Posterior vena cava (tissue), 2 donors: ENCODE results near the gene UNCX. TPM values are rescaled to one million over a fixed set of nuclear protein-coding genes. Genes with fewer than 3 reads are reported as not detected.
"Not testable (repeated sequence)": the region's sequence is repeated elsewhere in the genome, so short reads cannot be mapped to it uniquely, and the experiment has no call there.

Experiments
- DNase-seq: peaks from one replicate; pipeline ENCODE4 v3.0.0-alpha.2; 2020; ENCODE audit warnings: low spot score
- intact Hi-C, 2 donors: fragments of 100-400 bp; cut with DNase I; formaldehyde crosslinking; loops; one replicate each; pipeline versions ENCODE4 v1.14.1 to v1.14.2; 2022 to 2023
- total RNA-seq, 2 donors: library from RNA; stranded (reverse); fragmentation: NEBNext Ultra II Directional; extraction: Animal tissue kit (Norgen Biotek cat#: 25700); gene quantifications; one replicate each; pipeline ENCODE4 v1.2.1, GENCODE V29; 2021
- donor health status: DM: yes; HTN: yes; CAD: no.
- donor health status: DM: yes; HTN: yes; CAD: no.

Gene UNCX
- total RNA-seq, 2 donors from 2014 or later: not detected

DNA sequence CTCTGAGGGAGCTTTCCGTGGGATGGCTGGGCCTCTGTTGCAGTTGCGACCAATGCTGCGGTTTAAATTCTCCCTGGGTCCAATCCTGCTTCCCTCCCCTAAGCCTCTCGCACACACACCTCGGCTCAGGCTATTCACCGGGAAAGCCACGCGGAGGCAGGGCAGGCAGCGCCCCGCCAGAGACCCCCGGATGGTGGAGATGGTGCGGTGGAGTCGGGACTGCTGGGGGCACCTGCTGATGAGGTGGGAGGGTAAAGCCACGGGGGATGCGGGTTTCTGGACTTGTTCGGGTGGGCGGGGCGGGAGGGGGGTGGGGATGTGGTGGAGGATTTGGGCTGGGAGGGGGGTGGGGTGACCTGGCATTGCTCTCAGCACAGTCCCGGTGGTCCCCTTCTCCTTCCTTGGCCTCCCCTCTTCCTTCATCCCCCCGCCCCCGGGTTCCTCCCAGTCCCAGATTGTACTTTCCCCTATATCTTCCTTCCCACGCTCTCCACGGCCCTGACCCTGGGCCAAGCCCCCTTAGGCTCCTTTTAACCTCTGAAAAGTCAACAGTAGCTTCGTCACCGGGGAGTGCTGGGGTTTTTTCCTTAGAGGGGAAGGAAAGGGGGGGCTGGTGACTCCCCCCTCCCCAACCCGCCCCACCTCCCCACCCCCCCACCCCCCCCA, 16.4 kb downstream of the UNCX start:
- DNase-seq: no peak
- intact Hi-C loops: loop anchor here in 1 of 2 donors (10.0 kb wide), 1 partner anchor 146 kb away; no protein-coding TSS in a partner anchor

- intact Hi-C loops: loop anchor here in 1 of 2 donors (10.0 kb wide), 1 partner anchor 145 kb away; no protein-coding TSS in a partner anchor
Observed at GRCh38 chr7:1249731-1250130, 17.1 kb downstream of the UNCX start.

GRCh38 chr7:1250901-1251300, 18.2 kb downstream of the UNCX start:
- intact Hi-C loops: no loop called here
- no peak for DNase-seq

More at GRCh38 chr7:1249731-1250130, 17.1 kb downstream of the UNCX start:
- DNase-seq: no peak

GRCh38 chr7:1251796-1252539, 19.3 kb downstream of the UNCX start:
- intact Hi-C loops: no loop called here
- DNase-seq: no peak

DNA sequence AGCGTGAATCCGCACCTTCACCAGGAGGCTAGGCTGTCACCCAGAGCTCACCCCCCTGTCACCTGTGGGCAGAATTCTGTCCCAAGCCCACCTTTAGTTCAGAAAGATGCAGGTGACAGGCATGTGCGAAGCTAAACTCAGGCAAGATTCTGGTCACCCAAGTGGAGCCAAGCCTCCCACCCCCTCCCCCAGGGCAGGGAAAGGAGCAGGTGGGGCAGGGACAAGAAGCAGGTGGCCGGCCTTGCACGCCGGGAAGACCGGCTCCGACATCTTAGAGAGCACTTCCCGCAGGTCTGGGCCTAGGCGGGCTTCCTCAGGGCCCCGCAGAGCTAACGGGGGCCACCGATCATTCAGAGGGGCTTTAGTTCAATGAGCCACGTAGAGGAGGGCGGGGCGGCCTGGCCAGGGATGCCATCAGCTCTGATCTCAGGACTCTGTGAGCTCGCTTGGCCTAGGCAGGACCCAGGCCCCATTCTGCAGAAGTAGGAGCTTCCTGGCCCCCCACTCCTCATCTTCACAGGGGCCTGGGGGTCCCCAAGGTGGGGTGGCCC, 19.9 kb downstream of the UNCX start:
- intact Hi-C loops: no loop called here
- no peak for DNase-seq

DNA sequence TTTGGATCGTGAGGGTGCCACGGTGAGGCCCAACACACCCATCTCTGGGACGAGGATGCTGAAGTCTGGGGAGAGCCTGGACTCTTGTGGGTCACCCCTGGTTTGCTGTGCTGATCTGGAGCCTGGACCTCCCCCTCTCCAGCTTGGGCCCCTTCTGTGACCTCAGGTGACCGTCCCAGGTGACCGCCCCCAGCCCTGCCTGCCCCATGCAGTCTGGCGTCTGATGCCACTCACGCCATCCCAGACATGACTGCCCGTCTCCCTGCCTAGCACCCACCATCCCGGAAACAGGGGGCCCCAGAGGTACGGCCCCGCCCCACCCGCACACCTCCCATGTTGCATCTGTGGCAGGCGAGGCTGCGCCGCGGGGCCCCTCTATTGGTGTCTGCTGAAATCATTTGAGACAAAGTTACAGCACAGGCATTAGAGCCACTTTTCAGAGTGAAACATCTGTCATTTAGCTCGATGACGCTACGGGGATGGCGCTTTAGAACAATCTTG, 21.1 kb downstream of the UNCX start:
- DNase-seq: no peak
- intact Hi-C loops: no loop called here

DNA sequence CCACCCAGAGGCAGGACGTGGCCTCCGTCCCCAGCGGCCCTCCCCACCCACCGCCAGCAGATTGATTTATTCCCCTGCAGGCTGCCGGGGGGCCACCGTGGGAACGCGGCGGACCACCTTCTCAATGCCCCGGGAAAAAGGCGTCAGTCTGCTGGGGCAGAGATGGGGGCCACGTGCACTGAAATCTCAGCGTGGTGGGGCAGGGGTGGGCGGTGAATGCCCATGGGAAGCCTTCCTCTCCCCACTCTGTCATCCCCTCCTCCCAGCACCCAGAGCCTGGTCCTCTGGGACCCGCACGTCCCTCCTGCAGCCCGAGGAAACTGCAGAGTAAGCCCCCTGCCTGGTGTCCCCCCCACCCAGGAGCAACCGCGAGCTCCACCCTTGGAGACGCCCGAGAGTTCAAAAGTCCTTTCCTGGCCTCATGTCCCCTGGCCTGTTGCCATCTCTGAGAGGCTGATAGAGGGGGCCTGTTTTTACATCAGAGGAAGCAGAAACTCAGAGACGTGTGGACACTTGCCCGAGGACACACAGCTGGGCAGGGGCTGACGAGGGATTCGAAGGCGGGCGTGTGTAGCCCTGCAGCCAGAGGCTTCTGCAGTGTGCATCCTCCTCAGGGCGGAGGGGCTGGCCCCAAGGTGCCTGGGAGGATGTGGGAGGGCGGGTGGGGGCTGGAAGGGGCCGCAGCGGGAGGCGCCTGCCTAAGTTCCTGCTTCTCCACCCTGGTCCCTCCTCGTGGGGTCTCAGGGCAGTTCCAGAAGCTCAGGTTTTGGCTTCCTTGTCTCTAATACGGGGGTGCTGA, 21.8 kb downstream of the UNCX start:
- DNase-seq: no peak
- intact Hi-C loops: no loop called here

DNA sequence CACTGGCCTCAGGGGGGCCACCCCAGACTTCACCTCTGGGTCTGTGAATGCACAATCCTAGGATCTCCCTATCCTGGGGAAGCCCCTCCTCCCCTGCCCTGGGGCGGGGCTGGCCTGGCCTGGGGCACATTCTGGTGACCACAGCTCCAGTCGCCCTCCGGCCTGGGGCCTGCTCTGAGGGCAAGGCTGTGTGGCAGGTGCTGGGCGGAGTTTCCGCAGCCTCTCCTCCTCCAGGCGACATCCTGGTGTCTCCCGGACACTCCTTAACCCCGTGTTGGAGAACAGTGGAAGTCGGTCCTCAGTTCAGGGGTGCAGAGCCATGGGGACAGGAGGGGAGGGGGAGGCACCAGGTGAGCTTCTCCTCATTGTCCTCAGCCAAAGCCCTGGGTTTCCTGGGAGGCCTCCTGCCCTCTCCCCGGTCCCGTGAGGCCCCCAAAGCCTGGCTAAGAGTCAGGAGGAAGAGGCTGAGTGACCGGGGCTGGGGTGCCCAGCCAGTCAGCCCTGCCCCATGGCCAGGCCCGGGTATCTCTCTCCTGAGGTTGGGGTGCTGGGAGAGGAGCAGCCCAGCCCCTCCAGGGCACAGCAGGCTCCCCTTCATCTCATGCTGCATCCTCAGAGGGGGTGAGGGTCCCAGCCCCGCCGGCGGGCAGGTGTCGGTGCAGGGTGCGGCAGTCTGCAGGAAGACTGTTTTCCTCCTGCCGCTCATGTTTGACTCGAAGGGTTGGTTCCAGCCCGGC, 22.6 kb downstream of the UNCX start:
- intact Hi-C loops: no loop called here
- no peak for DNase-seq

DNA sequence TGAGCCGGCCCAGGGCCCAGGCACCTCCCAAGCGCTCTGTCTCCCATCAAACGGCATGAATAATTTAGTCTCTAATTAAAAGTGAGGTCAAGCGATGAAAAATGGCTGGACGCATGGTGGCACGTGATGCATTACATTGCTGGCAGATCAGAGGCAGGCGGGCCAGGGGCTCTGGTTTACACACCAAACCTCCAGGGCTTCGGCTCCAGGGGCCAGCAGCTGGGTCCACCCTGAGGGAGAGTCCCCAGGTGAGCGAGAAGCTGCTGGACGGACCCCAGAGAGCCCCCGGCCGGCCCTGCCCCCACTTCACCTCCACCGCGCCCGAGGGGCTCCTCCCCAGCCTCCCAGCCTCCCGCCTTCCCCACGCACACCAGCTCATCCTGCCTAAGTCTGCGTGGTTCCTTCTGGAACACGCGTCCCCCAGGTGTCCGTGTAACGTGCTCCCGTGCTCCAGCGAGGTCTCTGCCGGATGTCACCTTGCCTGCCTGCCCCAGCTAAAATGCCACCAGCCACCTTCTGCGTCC, 23.2 kb downstream of the UNCX start:
- no peak for DNase-seq
- intact Hi-C loops: no loop called here

GRCh38 chr7:1256621-1257020, 23.9 kb downstream of the UNCX start:
- DNase-seq: peak; percentile 65
- intact Hi-C loops: no loop called here

- DNase-seq: peak; percentile 44
- intact Hi-C loops: no loop called here
Observed at GRCh38 chr7:1257221-1257620, 24.5 kb downstream of the UNCX start.

GRCh38 chr7:1257863-1258262, 25.2 kb downstream of the UNCX start:
- peak; percentile 56 for DNase-seq
- intact Hi-C loops: no loop called here

GRCh38 chr7:1259621-1260243, 27.1 kb downstream of the UNCX start:
- DNase-seq: peak; percentile 70
- intact Hi-C loops: no loop called here

DNA sequence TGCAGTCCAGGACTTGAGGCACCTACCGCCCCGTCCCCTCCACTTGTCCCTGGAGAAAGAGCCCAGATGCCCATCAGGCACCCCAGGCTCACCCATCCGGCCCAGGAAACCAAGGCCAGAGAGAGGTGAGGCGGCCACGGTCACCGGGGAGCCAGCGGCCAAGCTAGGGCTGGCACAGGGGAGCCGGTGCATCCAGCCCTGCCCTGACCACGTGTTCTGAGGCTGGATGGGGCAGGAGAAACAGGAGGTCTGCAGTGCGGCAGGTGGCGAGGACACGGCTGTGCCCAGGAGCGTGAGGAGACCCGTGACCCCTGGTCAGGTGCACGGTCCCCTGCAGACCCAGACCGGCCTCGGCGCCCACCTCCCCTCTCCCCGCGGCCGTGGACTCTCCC, 27.6 kb downstream of the UNCX start:
- DNase-seq: no peak
- intact Hi-C loops: no loop called here

DNA sequence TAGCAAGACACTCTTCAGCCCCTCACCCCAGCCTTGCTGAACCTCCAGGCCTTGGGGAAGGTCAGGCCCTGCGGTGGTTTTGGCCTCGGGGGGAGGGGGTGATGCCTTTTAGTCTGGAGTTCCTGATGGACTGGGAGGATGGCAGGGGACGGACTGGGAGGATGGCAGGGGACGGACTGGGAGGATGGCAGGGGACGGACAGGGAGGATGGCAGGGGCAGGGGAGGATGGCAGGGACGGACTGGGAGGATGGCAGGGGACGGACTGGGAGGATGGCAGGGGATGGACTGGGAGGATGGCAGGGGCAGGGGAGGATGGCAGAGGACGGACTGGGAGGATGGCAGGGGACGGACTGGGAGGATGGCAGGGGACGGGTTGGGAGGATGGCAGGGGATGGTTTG, 28.4 kb downstream of the UNCX start:
- intact Hi-C loops: not testable (repeated sequence)

DNA sequence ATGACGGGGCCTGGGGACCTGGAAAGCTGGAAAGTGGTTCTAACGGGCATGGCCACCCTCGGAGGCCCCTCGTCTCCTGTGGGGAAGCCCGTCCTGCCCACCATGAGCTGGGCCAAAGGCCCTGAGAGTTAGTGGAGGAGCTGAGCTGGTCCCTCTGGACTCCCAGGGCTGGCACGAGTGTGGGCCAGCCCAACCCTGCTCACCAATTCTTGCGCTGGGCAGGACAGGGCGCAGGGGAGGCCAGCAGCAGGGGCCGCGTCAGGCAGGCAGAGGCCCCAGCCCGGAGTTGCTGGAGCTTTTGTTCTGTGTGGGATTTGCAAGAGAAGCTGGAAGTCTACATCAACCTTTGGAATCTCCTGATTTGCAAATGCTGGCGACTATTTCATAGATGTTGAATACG, 29.8 kb downstream of the UNCX start:
- no peak for DNase-seq
- intact Hi-C loops: no loop called here

More for the DNA sequence above, 28.4 kb downstream of the UNCX start:
- not testable (repeated sequence) for DNase-seq

DNA sequence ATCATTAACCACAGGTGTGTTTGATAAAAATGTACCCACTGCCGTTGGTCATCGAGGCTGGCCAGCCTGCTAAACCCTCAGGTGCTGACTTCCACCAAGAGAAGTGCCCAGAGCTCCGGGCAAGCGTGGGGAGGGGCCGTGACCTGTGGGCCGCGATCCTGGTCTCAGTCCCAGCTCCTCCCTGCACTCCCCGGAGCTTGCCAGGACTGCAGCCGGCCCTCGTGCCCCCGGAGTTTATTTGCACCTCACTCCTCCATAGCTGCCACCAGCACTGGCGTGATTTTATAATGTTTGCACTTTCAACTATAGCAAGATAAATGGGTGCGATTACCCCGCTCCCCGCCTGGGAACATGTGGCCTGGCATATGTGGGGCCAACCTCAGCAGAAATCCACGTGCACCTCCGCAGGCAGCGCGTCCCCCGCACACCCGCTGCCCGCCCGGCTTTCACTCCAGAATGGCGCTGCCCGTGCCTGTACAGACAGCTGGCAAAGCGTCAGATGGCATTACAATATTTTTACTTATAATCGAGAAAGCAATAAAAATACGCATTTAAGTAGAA, 30.8 kb downstream of the UNCX start:
- intact Hi-C loops: no loop called here
- DNase-seq: no peak
